OCI-M1 (cell line): ENCODE measurements around the gene CLHC1.
"Not testable (repeated sequence)": the region's sequence is repeated elsewhere in the genome, so short reads cannot be mapped to it uniquely, and the experiment has no call there.

ENCODE experiments used
- DNase-seq: peaks from one replicate; lab custom pipeline; 2025; lab: John Stamatoyannopoulos, UW

Gene CLHC1

GRCh38 chr2:55232084-55232862, at the start of gene CLHC1, which contains the start of gene RPS27A:
TSS of gene CLHC1 (minus strand) at chr2:55232293. CDS start at chr2:55222411, 9,882 bp downstream.
TSS of gene RPS27A (plus strand) at chr2:55232688. CDS start at chr2:55232825, 137 bp downstream.
- DNase-seq = peak; percentile 95

- DNase-seq = not testable (repeated sequence)
These were observed 48.9 kb upstream of the CLHC1 start for GRCh38 chr2:55280851-55281546.

DNA sequence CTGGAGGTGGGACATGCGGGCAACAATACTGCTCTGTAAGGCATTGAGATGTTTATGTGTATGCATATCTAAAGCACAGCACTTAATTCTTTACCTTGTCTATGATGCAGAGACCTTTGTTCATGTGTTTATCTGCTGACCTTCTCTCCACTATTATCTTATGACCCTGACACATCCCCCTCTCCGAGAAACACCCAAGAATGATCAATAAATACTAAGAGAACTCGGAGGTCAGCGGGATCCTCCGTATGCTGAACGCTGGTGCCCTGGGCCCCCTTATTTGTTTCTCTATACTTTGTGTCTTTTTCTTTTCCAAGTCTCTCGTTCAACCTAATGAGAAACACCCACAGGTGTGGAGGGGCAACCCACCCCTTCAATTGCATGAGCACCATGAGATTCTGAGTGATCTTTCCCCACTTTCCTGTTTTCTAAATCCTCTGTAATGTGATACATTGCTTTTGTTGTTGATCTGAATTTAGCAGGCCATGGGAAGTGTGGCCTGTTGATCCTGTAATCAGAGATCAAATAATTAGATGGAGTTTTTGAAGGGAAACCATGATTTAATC, 47.8 kb upstream of the CLHC1 start:
- not testable (repeated sequence) for DNase-seq

GRCh38 chr2:55279214-55279835, 47.2 kb upstream of the CLHC1 start:
- DNase-seq = not testable (repeated sequence)

- DNase-seq = no peak
These were observed 45.2 kb upstream of the CLHC1 start for GRCh38 chr2:55277310-55277709.

DNA sequence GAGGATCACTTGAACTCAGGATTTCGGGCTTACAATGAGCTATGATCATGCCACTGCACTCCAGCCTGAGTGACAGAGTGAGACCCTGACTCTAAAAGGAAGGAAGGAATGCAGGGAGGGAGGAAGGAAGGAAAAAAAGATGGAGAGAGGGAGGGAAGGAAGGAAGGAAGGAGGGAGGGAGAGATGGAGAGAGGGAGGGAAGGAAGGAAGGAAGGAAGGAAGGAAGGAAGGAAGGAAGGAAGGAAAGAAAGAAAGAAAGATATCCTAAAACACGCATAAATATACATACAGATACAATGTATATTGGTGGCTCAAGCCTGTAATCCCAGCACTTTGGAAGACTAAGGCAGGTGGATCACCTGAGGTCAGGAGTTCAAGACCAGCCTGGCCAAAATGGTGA, 42.3 kb upstream of the CLHC1 start:
- not testable (repeated sequence) for DNase-seq

GRCh38 chr2:55269645-55269990, 37.5 kb upstream of the CLHC1 start:
- peak; percentile 55 for DNase-seq

DNA sequence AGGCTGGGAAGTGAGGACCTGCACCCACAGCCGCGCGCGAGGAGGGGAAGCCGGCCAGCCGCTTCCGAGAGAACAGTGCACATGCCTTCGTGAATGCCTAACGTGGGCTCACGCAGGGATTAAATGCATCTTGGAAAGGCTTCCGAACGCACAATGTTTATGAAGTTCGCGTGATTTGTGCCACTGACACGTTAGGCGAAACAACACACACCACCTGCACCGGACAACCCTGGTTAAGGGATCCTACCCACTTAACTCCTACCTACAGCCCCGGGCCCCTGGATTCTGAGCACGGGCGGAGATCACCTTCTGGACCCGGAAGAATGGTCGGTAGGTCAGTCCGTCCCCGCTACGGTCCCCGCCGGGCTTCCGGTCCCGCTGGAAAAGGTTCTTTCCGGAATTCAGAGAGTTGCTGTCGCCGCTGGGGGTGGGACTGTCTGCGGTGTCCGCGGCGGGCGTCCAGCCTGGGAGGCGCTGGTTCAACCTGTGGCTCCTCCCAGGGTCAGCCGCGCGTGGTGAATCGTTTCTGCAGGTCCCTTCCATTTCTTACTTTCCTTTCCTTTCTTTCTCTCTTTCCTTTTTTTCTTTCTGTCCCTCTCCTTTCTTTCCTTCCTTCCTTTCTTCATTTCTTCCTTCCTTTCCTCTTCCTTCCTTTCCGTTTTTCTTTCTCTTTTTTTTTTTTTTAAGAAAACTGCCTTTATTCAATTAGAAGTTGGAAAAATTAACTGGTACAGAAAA, 37.0 kb upstream of the CLHC1 start, which contains the start of gene MTIF2:
TSS of gene MTIF2 (minus strand) at position 325 of the 738 bp plus-strand sequence. CDS start 5,373 bp downstream, outside the sequence.
- peak; percentile 97 for DNase-seq

GRCh38 chr2:55268288-55268906, 36.3 kb upstream of the CLHC1 start:
- peak; percentile 41 for DNase-seq

- not testable (repeated sequence) for DNase-seq
These were observed 27.5 kb upstream of the CLHC1 start for GRCh38 chr2:55259586-55259985.

DNA sequence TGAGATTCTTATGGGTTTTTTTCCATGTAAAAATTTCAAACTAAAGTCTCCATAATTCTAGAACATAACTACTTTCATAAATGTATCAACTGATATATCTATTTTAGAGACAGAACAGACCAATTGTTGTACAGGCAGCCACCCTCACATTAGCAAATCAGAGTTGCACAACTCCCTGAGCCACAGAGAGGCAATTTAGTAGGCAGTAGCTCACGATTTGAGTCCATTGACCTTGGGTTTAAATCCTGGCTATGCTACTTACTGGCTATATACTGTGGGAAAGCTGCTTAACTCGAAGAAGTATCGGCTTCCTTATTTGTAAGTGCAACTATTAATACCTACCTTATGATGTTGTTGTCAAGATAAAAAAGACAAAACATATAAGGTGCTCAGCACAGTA, 20.7 kb upstream of the CLHC1 start:
- no peak for DNase-seq

DNA sequence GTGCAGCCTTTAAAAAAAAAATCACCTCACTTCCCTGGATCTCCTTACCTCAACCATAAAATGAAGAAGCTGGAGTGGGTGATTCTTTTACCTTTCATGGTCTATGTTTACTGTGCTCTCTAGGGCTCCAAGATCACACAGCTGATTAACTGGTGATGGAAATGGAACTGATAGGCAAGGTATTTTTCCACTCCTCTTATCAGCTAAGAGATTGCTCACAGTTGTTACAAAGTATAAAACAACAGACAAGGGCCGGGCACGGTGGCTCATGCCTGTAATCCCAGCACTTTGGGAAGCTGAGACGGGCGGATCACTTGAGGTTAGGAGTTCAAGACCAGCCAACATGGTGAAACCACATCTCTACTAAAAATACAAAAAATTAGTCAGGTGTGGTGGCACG, 14.9 kb upstream of the CLHC1 start:
- no peak for DNase-seq

GRCh38 chr2:55245411-55245810, 13.3 kb upstream of the CLHC1 start:
- DNase-seq = no peak

DNA sequence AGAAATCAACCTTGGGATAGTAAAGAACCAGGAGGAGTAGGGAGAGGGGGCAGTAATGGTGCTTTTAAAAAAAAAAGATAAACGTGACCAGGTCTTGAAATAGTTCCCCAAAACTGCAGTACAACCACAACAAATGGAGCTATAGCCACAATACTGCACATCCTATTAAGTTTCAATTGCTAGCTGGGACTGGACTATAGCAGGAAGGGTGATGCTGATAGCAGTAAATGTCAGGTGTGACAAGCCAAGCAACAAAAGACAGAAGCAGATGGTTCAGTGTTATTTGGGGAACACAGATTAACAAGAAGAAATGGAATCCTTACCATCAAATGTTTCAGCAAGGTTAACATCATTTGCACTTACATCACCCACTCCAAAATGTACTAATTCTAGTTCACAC, 10.5 kb upstream of the CLHC1 start:
- no peak for DNase-seq

GRCh38 chr2:55241582-55241981, 9.5 kb upstream of the CLHC1 start:
- DNase-seq = not testable (repeated sequence)

GRCh38 chr2:55239656-55240222, 7.6 kb upstream of the CLHC1 start:
- DNase-seq = no peak

DNA sequence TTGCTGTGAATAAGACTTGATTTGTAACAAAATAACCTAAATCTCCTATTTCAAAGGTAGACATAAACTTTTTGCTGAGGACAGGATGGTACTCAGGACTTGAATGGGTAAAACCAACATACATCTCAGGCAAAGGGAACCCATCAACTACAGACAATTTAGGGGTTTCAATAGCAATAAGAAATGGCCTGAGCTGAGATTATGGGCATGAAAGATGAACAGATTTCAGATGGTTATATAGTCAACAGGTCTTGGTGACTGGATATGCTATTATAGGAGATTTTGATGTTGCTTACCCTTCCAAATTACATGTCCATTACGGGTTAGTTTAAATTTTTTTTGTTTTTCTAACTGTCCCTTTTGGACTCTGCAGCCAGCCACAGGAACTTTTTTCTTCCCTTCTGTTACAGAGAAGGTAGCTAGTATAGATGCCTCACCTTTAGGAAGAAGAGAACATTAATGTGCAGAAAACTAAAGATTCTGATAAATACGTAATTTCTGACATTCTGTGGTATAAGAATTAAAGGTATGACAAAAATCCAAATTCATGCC, 5.0 kb upstream of the CLHC1 start:
- DNase-seq = no peak

DNA sequence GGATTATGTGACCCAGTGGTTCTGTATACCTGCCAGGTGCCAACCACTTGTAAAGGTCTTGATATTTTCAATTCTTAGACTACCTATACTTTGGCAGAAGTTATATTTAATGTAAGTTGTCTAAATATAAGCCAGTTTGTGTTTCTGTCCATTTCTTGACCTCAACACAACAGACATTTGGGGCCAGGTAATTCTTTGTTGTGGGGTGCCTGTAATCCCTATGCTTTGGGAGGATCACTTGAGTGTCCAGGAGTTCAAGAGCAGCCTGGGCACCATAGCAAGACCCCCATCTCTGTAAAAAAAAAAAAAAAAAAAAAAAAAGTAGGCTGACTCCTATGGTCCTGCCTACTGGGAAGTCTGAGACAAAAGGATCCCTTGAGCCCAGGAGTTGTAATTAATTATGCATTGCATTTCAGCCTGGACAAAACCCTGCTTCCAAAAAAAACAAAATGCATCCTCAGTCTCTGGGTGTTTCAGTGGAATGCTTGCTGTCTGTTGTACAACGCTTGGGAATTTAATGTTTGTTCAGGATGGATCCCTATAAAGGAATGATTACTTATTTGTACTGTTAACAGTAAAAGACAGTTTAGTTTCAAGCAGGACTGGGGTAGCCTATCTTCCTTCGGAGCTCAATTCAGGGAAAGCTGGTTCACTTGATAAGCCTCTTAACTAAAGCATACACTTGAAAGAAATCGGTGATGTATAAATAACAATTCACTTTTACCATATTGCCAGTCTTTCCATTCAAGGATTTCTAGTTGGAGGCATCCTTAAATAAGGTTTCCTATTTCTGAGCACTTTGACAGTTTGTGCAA, 3.8 kb upstream of the CLHC1 start:
- no peak for DNase-seq

- DNase-seq = no peak
These were observed 1.5 kb upstream of the CLHC1 start for GRCh38 chr2:55233658-55233940.
